Breast epithelium (tissue), 4 donors: ENCODE measurements around the gene TMEM132C. TPM values are rescaled to one million over a fixed set of nuclear protein-coding genes. Genes with fewer than 3 reads are reported as not detected.

Experiments
- DNase-seq, 2 donors: peaks; one replicate each; pipeline ENCODE4 v3.0.0-alpha.2; 2019; ENCODE audit warnings: low spot score in 2 of 2
- H3K27ac ChIP-seq, 2 donors: fragments of 200-600 bp; sonication (generic) in 1 of 2; one replicate each; pipeline ENCODE4 v1.5.1; 2016 to 2019; ENCODE audit warnings: mild to moderate bottlenecking in 1 of 2
- H3K27me3 ChIP-seq, 2 donors: fragments of 200-600 bp; sonication (generic) in 1 of 2; one replicate each; pipeline versions ENCODE4 v1.5.1 to v1.6.0; 2017 to 2019; ENCODE audit warnings: control low read depth in 1 of 2, mild to moderate bottlenecking in 1 of 2
- H3K36me3 ChIP-seq: fragments of 200-600 bp; one replicate; pipeline ENCODE4 v1.5.1; 2019
- H3K4me1 ChIP-seq, 2 donors: fragments of 200-600 bp; sonication (generic); one replicate each; pipeline ENCODE4 v1.5.1; 2016 to 2019; ENCODE audit warnings: control low read depth in 1 of 2
- H3K4me3 ChIP-seq, 3 donors: fragments of 200-600 bp; sonication (generic); 1 replicate in 2 of 3; 2 replicates in 1 of 3; pipeline ENCODE4 v1.5.1; 2016 to 2019; ENCODE audit warnings: mild to moderate bottlenecking in 3 of 3, moderate library complexity in 2 of 3
- H3K9me3 ChIP-seq, 2 donors: fragments of 200-600 bp; sonication (generic) in 1 of 2; one replicate each; pipeline ENCODE4 v1.5.1; 2016 to 2019; ENCODE audit warnings: control low read depth in 1 of 2
- CTCF ChIP-seq, 3 donors: fragments of 450-650 bp; IDR thresholded peaks; one replicate each; pipeline ENCODE4 v1.5.1; 2016 to 2017; ENCODE audit warnings: antibody characterized with exemption in 3 of 3, mild to moderate bottlenecking in 3 of 3, moderate library complexity in 3 of 3
- POLR2A ChIP-seq: fragments of 450-650 bp; IDR thresholded peaks from one replicate; pipeline ENCODE4 v1.6.1; 2016; ENCODE audit warnings: antibody characterized with exemption, mild to moderate bottlenecking, moderate library complexity
- POLR2AphosphoS5 ChIP-seq, 3 donors: sonication (generic); formaldehyde crosslinking; IDR thresholded peaks; one replicate each; pipeline ENCODE4 v1.6.1; 2017; ENCODE audit warnings: antibody characterized with exemption in 3 of 3
- intact Hi-C: fragments of 100-400 bp; cut with DNase I; formaldehyde crosslinking; loops from one replicate; pipeline ENCODE4 v1.15.1; 2023; ENCODE audit warnings: low total_unique reads
- total RNA-seq, 3 donors: library from RNA; depleted of rRNA; stranded (reverse); fragments of >200 nt; gene quantifications; one replicate each; pipeline ENCODE4 v1.1.0, GENCODE V29; 2016

TMEM132C gene
- total RNA-seq, 3 donors from 2014 or later = 7.2 to 54.1 (median 15.7) TPM

- no peaks in the 10 kb centered on the region for H3K9me3 ChIP-seq
Measured at GRCh38 chr12:128442096-128442495, 175.1 kb downstream of the TMEM132C start.

GRCh38 chr12:128444598-128444997 is 177.6 kb downstream of the TMEM132C start:
- Histone ChIP-seq H3K36me3 (no peaks in the 10 kb centered on the region), H3K4me1 (no peaks in the 10 kb centered on the region), H3K27me3 (no peaks in the 10 kb centered on the region), H3K4me3 (no peak overlapping the region), H3K9me3 (no peaks in the 10 kb centered on the region), H3K27ac (no peak overlapping the region)
- no peak for DNase-seq
- TF ChIP-seq POLR2AphosphoS5 (IDR thresholded peaks at IDR 0.05) (no peak), POLR2A (no peak), CTCF (IDR thresholded peaks at IDR 0.05) (no peak)
- intact Hi-C loops = no loop called here

More at GRCh38 chr12:128442096-128442495, 175.1 kb downstream of the TMEM132C start:
- no peak for TF ChIP-seq POLR2A
- no peak for TF ChIP-seq POLR2AphosphoS5 (IDR thresholded peaks at IDR 0.05)
- no peak for TF ChIP-seq CTCF (IDR thresholded peaks at IDR 0.05)
- no peaks in the 10 kb centered on the region for H3K36me3 ChIP-seq
- DNase-seq = no peak
- intact Hi-C loops = no loop called here
- H3K27ac ChIP-seq = no peak overlapping the region
- H3K4me3 ChIP-seq = no peak overlapping the region
- H3K4me1 ChIP-seq = no peaks in the 10 kb centered on the region
- H3K27me3 ChIP-seq = no peaks in the 10 kb centered on the region

- no peak for DNase-seq
- TF ChIP-seq POLR2A (no peak), CTCF (IDR thresholded peaks at IDR 0.05) (no peak), POLR2AphosphoS5 (IDR thresholded peaks at IDR 0.05) (no peak)
- H3K27ac ChIP-seq = no peak overlapping the region
- H3K27me3 ChIP-seq = no peaks in the 10 kb centered on the region
- intact Hi-C loops = no loop called here
- H3K9me3 ChIP-seq = no peaks in the 10 kb centered on the region
- no peak overlapping the region for H3K4me3 ChIP-seq
- no peaks in the 10 kb centered on the region for H3K4me1 ChIP-seq
- H3K36me3 ChIP-seq = no peaks in the 10 kb centered on the region
Measured at GRCh38 chr12:128445415-128446127, 178.6 kb downstream of the TMEM132C start.

- H3K9me3 ChIP-seq = no peaks in the 10 kb centered on the region
- no peak overlapping the region for H3K27ac ChIP-seq
- no peaks in the 10 kb centered on the region for H3K27me3 ChIP-seq
- DNase-seq = no peak
- intact Hi-C loops = no loop called here
- TF ChIP-seq CTCF (IDR thresholded peaks at IDR 0.05) (no peak), POLR2A (no peak), POLR2AphosphoS5 (IDR thresholded peaks at IDR 0.05) (no peak)
- no peaks in the 10 kb centered on the region for H3K36me3 ChIP-seq
- H3K4me1 ChIP-seq = no peaks in the 10 kb centered on the region
- no peak overlapping the region for H3K4me3 ChIP-seq
Measured at GRCh38 chr12:128449146-128449894, 182.3 kb downstream of the TMEM132C start.

GRCh38 chr12:128450810-128451209 is 183.8 kb downstream of the TMEM132C start:
- Histone ChIP-seq H3K9me3 (no peaks in the 10 kb centered on the region), H3K4me3 (no peak overlapping the region), H3K27ac (no peak overlapping the region), H3K4me1 (no peaks in the 10 kb centered on the region), H3K36me3 (no peaks in the 10 kb centered on the region), H3K27me3 (no peaks in the 10 kb centered on the region)
- intact Hi-C loops = no loop called here
- TF ChIP-seq CTCF (IDR thresholded peaks at IDR 0.05) (no peak), POLR2A (no peak), POLR2AphosphoS5 (IDR thresholded peaks at IDR 0.05) (no peak)
- no peak for DNase-seq
